A549 (cell line): Measurements from ENCODE around the gene EMX1. TPM values are rescaled to one million over a fixed set of nuclear protein-coding genes. Genes with fewer than 3 reads are reported as not detected.

Source experiments
- ATAC-seq, 2 experiments: fragments of 200-7000 bp in 1 of 2; fragments of >200 bp in 1 of 2; cut with Nextera tagmentation in 1 of 2; cut with Tn5 transposase in 1 of 2; 3 replicates each; pipeline versions ENCODE4 v1.8.0 to v1.9.1; 2018 to 2020; ENCODE audit warnings: mild to moderate bottlenecking in 1 of 2, moderate library complexity in 1 of 2
- CTCF ChIA-PET: fragments of 300-600 bp; sonication (Branson Sonifier 250); formaldehyde crosslinking; extraction: SDS; loops from one replicate; lab custom pipeline; 2021; ENCODE audit warnings: antibody characterized with exemption, inconsistent platforms; lab: Yijun Ruan, JAX
- POLR2A ChIA-PET: fragments of 350-600 bp; formaldehyde crosslinking; extraction: SDS; loops from one replicate; lab custom pipeline; 2021; ENCODE audit warnings: antibody characterized with exemption, inconsistent platforms; lab: Yijun Ruan, JAX
- DNase-seq, 2 experiments: peaks; one replicate each; pipeline versions ENCODE4 v3.0.0 to v3.0.0-alpha.2; 2011 to 2016; ENCODE audit warnings: low read depth in 1 of 2, low spot score in 1 of 2
- FAIRE-seq: peaks from 2 replicates; lab custom pipeline; 2011; peaks lifted over from hg19 to GRCh38; lab: Jason Lieb, UNC
- H3K27ac ChIP-seq, 2 experiments: fragments of >200 bp; sonication (Bioruptor Twin); formaldehyde crosslinking; 3 replicates each; pipeline ENCODE4 v1.5.1; 2016 to 2017
- H3K4me1 ChIP-seq: fragments of >200 bp; sonication (Bioruptor Twin); formaldehyde crosslinking; 3 replicates; pipeline ENCODE4 v1.6.1; 2016
- H3K4me2 ChIP-seq: fragments of >200 bp; sonication (Bioruptor Twin); formaldehyde crosslinking; 3 replicates; pipeline ENCODE4 v1.6.1; 2016
- H3K4me3 ChIP-seq: fragments of >200 bp; sonication (Bioruptor Twin); formaldehyde crosslinking; 3 replicates; pipeline ENCODE4 v1.5.1; 2016
- H3K9me3 ChIP-seq: fragments of >200 bp; sonication (Bioruptor Twin); formaldehyde crosslinking; 3 replicates; pipeline ENCODE4 v1.6.1; 2016
- CBX8 ChIP-seq: fragments of 200-600 bp; sonication (generic); IDR thresholded peaks from 2 replicates; pipeline ENCODE4 v1.6.1; 2016
- CHD2 ChIP-seq: fragments of 150-350 bp; IDR thresholded peaks from 2 replicates; pipeline ENCODE4 v1.6.1; 2014; ENCODE audit warnings: low read length; ENCODE audit not compliant: partially characterized antibody
- EHF ChIP-seq: fragments of 250-450 bp; sonication (Bioruptor Pico); IDR thresholded peaks from 2 replicates; pipeline ENCODE4 v1.5.0; 2020; ENCODE audit warnings: mild to moderate bottlenecking
- FOSB ChIP-seq: fragments of 250-450 bp; sonication (Bioruptor Pico); IDR thresholded peaks from 2 replicates; pipeline ENCODE4 v1.5.0; 2020; ENCODE audit warnings: mild to moderate bottlenecking, moderate library complexity
- FOXS1 ChIP-seq: fragments of 250-450 bp; sonication (Bioruptor Pico); IDR thresholded peaks from 2 replicates; pipeline ENCODE4 v1.5.0; 2020; ENCODE audit warnings: mild to moderate bottlenecking, moderate library complexity
- GATA3 ChIP-seq: IDR thresholded peaks from 2 replicates; pipeline ENCODE4 v1.6.1; 2012; ENCODE audit warnings: borderline replicate concordance
- HEYL ChIP-seq: fragments of 250-450 bp; sonication (Bioruptor Pico); IDR thresholded peaks from 2 replicates; pipeline ENCODE4 v1.8.0; 2021; ENCODE audit warnings: mild to moderate bottlenecking, moderate library complexity
- HOXA7 ChIP-seq: fragments of 250-450 bp; sonication (Bioruptor Pico); IDR thresholded peaks from 2 replicates; pipeline ENCODE4 v1.5.0; 2020; ENCODE audit warnings: mild to moderate bottlenecking, moderate library complexity
- HOXB5 ChIP-seq: fragments of 250-450 bp; sonication (Bioruptor Pico); IDR thresholded peaks from 2 replicates; pipeline ENCODE4 v1.5.0; 2020; ENCODE audit warnings: mild to moderate bottlenecking, moderate library complexity
- KDM5A ChIP-seq: fragments of 200-600 bp; sonication (generic); IDR thresholded peaks from 2 replicates; pipeline ENCODE4 v1.6.1; 2016; ENCODE audit warnings: antibody characterized with exemption, mild to moderate bottlenecking
- NPAS2 ChIP-seq: fragments of 250-450 bp; sonication (Bioruptor Pico); IDR thresholded peaks from 2 replicates; pipeline ENCODE4 v1.8.0; 2022; ENCODE audit warnings: mild to moderate bottlenecking, moderate library complexity, borderline replicate concordance
- RAD21 ChIP-seq, 2 experiments: fragments of >200 bp in 1 of 2; sonication (Bioruptor Twin) in 1 of 2; formaldehyde crosslinking in 1 of 2; IDR thresholded peaks in 1 of 2; conservative IDR thresholded peaks in 1 of 2; 2 replicates in 1 of 2; 3 replicates in 1 of 2; pipeline ENCODE4 v1.6.1; 2012 to 2018; ENCODE audit warnings: inconsistent platforms in 1 of 2
- SREBF2 ChIP-seq: fragments of 450-650 bp; IDR thresholded peaks from 2 replicates; pipeline ENCODE4 v1.6.1; 2014; ENCODE audit warnings: mild to moderate bottlenecking, moderate library complexity
- TP53 ChIP-seq: fragments of 250-450 bp; sonication (Bioruptor Pico); IDR thresholded peaks from 2 replicates; pipeline ENCODE4 v1.5.0; 2021; ENCODE audit warnings: mild to moderate bottlenecking, moderate library complexity
- ZNF302 ChIP-seq: fragments of 250-450 bp; sonication (Bioruptor Pico); IDR thresholded peaks from 2 replicates; pipeline ENCODE4 v1.9.0; 2021; ENCODE audit warnings: inconsistent platforms, mild to moderate bottlenecking, moderate library complexity
- WGBS: methylation state at CpG from one replicate; pipeline ENCODE4 v1.1.6; 2017; ENCODE audit errors: missing lambda C conversion rate; 5-methylcytosine and 5-hydroxymethylcytosine counted together
- polyA plus RNA-seq, 4 experiments: library from polyadenylated mRNA; depleted of rRNA in 3 of 4; stranded (reverse); fragments of >200 nt; fragmentation: RNase III in 1 of 4; extraction: RNeasy Plus Mini Kit Qiagen cat#74134 plus additional on column Dnase treatment in 1 of 4; gene quantifications; 2 replicates in 3 of 4; 3 replicates in 1 of 4; pipeline ENCODE4 v1.2.3, GENCODE V29; 2011 to 2017
- TF ChIP-seq, protein P1 (sequence below): fragments of >200 bp; sonication (Bioruptor Twin); formaldehyde crosslinking; IDR thresholded peaks from 2 replicates; pipeline ENCODE4 v1.6.1; 2016
- TF ChIP-seq, protein P2 (sequence below): IDR thresholded peaks from 2 replicates; pipeline ENCODE4 v1.6.1; 2012; ENCODE audit warnings: low read depth, borderline replicate concordance
- TF ChIP-seq, protein P3 (sequence below): fragments of 150-350 bp; IDR thresholded peaks from 2 replicates; pipeline ENCODE4 v1.6.1; 2014; ENCODE audit warnings: low read depth, mild to moderate bottlenecking, low read length
- TF ChIP-seq, protein P4 (sequence below): fragments of >200 bp; sonication (Bioruptor Twin); formaldehyde crosslinking; IDR thresholded peaks from 3 replicates; pipeline ENCODE4 v1.5.1; 2016

EMX1 gene
- polyA plus RNA-seq, 2 of the 4 experiments (the other 2 are of a cell fraction): 0.05 TPM; not detected in 1

DNA sequence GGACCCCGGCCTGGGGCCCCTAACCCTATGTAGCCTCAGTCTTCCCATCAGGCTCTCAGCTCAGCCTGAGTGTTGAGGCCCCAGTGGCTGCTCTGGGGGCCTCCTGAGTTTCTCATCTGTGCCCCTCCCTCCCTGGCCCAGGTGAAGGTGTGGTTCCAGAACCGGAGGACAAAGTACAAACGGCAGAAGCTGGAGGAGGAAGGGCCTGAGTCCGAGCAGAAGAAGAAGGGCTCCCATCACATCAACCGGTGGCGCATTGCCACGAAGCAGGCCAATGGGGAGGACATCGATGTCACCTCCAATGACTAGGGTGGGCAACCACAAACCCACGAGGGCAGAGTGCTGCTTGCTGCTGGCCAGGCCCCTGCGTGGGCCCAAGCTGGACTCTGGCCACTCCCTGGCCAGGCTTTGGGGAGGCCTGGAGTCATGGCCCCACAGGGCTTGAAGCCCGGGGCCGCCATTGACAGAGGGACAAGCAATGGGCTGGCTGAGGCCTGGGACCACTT, 16.4 kb downstream of the EMX1 start:
- Histone ChIP-seq H3K9me3 (no peaks in the 10 kb centered on the region), H3K4me3 (no peak overlapping the region), H3K27ac (no peak overlapping the region), H3K4me2 (no peak overlapping the region), H3K4me1 (no peaks in the 10 kb centered on the region)
- POLR2A ChIA-PET: no interaction called here
- no peak for FAIRE-seq
- TF ChIP-seq TP53 (no peak), ZNF302 (CRISPR knock-in tag) (no peak), EHF (CRISPR knock-in tag) (no peak), RAD21 (conservative IDR thresholded peaks at IDR 0.05 in 1 of 2, IDR thresholded peaks at IDR 0.05 in 1 of 2) (no peak), FOXS1 (CRISPR knock-in tag) (no peak), HOXB5 (CRISPR knock-in tag) (no peak), CBX8 (no peak), HEYL (CRISPR knock-in tag) (no peak), SREBF2 (no peak), FOSB (CRISPR knock-in tag) (no peak), GATA3 (no peak), NPAS2 (no peak), KDM5A (no peak)
- TF ChIP-seq, protein P1, sequence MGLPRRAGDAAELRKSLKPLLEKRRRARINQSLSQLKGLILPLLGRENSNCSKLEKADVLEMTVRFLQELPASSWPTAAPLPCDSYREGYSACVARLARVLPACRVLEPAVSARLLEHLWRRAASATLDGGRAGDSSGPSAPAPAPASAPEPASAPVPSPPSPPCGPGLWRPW: no peak
- TF ChIP-seq, protein P2, sequence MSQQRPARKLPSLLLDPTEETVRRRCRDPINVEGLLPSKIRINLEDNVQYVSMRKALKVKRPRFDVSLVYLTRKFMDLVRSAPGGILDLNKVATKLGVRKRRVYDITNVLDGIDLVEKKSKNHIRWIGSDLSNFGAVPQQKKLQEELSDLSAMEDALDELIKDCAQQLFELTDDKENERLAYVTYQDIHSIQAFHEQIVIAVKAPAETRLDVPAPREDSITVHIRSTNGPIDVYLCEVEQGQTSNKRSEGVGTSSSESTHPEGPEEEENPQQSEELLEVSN: no peak
- TF ChIP-seq, protein P3, sequence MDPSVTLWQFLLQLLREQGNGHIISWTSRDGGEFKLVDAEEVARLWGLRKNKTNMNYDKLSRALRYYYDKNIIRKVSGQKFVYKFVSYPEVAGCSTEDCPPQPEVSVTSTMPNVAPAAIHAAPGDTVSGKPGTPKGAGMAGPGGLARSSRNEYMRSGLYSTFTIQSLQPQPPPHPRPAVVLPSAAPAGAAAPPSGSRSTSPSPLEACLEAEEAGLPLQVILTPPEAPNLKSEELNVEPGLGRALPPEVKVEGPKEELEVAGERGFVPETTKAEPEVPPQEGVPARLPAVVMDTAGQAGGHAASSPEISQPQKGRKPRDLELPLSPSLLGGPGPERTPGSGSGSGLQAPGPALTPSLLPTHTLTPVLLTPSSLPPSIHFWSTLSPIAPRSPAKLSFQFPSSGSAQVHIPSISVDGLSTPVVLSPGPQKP: no peak
- TF ChIP-seq, all 56 proteins: peak for 0
- WGBS: 78% methylated on average over 12 of the region's 12 CpGs
- DNase-seq: no peak
- no peak for ATAC-seq
- CTCF ChIA-PET: interaction anchor here (0.6 to 8.6 kb wide), 8 partner anchors 8 to 218 kb away, joined by 3 to 85 read pairs (median 5); partner anchors contain the start of gene SPR

DNA sequence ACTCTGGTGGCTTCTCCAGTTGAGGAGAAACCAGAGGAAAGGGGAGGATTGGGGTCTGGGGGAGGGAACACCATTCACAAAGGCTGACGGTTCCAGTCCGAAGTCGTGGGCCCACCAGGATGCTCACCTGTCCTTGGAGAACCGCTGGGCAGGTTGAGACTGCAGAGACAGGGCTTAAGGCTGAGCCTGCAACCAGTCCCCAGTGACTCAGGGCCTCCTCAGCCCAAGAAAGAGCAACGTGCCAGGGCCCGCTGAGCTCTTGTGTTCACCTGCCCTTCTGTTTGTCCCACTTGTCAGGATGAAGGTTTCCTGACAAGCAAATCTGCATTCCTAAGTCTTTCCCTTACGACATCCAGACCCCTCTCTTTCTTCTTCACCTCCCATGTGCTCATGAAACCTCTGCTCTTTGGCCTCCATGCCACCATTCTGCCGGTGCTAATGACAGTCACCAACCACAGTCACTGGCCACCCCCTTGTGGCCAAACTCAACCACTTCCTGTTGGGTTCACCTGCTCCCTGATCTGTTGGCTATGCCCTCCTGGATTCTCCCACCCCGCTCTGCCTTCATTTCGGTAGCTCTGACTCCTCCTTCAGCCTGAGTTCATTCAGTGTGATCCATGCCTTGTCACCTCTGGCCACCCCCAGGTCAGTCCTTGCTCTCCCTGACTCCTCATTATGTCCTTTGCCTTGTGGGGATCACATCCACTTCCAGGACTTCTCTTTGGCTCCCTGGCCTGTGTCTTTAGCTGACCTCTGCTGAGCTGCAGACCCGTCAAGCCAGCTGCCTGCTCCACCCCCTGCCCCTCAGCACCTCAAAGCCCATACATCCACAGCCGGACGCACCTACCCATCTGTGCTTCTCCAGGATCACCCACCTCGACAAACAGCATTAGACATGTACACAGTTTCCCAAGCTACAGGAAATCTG, 17.6 kb downstream of the EMX1 start:
- peak; percentile 59 to 60 for DNase-seq
- FAIRE-seq: no peak
- CTCF ChIA-PET: interaction anchor here (0.6 to 8.6 kb wide), 14 partner anchors 9 to 278 kb away, joined by 3 to 85 read pairs (median 4); partner anchors contain the start of gene SPR

More for the DNA sequence above, 17.6 kb downstream of the EMX1 start:
- Histone ChIP-seq H3K9me3 (no peaks in the 10 kb centered on the region), H3K27ac (no peak overlapping the region), H3K4me1 (no peaks in the 10 kb centered on the region), H3K4me3 (no peak overlapping the region), H3K4me2 (no peak overlapping the region)
- TF ChIP-seq, protein P4, sequence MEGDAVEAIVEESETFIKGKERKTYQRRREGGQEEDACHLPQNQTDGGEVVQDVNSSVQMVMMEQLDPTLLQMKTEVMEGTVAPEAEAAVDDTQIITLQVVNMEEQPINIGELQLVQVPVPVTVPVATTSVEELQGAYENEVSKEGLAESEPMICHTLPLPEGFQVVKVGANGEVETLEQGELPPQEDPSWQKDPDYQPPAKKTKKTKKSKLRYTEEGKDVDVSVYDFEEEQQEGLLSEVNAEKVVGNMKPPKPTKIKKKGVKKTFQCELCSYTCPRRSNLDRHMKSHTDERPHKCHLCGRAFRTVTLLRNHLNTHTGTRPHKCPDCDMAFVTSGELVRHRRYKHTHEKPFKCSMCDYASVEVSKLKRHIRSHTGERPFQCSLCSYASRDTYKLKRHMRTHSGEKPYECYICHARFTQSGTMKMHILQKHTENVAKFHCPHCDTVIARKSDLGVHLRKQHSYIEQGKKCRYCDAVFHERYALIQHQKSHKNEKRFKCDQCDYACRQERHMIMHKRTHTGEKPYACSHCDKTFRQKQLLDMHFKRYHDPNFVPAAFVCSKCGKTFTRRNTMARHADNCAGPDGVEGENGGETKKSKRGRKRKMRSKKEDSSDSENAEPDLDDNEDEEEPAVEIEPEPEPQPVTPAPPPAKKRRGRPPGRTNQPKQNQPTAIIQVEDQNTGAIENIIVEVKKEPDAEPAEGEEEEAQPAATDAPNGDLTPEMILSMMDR: peak; percentile 36; the same call in 2 of the 3 replicates
- TF ChIP-seq TP53: no peak
- no peak for TF ChIP-seq HOXA7
- TF ChIP-seq CHD2: no peak
- peak; percentile 41 to 70 for TF ChIP-seq RAD21 (conservative IDR thresholded peaks at IDR 0.05 in 1 of 2, IDR thresholded peaks at IDR 0.05 in 1 of 2)
- POLR2A ChIA-PET: no interaction called here
- peak; percentile 17 to 68; a peak in 3 of 6 replicates for ATAC-seq
- WGBS: 79% methylated on average over 14 of the region's 14 CpGs
